Caco-2 (cell line): Measurements from ENCODE around the gene ANTXR2. TPM values are rescaled to one million over a fixed set of nuclear protein-coding genes. Genes with fewer than 3 reads are reported as not detected.

Experiments
- BruUV-seq: library from RNA; stranded (reverse); fragments of 400-500 nt; replicated peaks from 2 replicates; lab custom pipeline; 2021; lab: Mats Ljungman, UMichigan
- CTCF ChIA-PET: fragments of 300-600 bp; sonication (Branson Sonifier 250); formaldehyde crosslinking; loops from one replicate; lab custom pipeline; 2022; ENCODE audit warnings: antibody characterized with exemption; lab: Charles Lee
- POLR2A ChIA-PET: fragments of 300-600 bp; sonication (Branson Sonifier 250); formaldehyde crosslinking; loops from one replicate; lab custom pipeline; 2022; ENCODE audit warnings: antibody characterized with exemption; lab: Charles Lee
- DNase-seq, 2 experiments: peaks; one replicate each; pipeline versions ENCODE4 v3.0.0 to v3.0.0-alpha.2; 2020 to 2022
- H3K27me3 ChIP-seq: replicated peaks from 2 replicates; pipeline ENCODE4 v1.6.0; 2011; ENCODE audit warnings: low read length; ENCODE audit not compliant: control insufficient read depth, insufficient read depth
- H3K36me3 ChIP-seq: 2 replicates; pipeline ENCODE4 v1.5.1; 2011; ENCODE audit warnings: low read length; ENCODE audit not compliant: control insufficient read depth, insufficient read depth
- H3K4me1 ChIP-seq: fragments of 250-450 bp; sonication (Bioruptor Pico); 2 replicates; pipeline ENCODE4 v1.5.1; 2020; ENCODE audit warnings: mild to moderate bottlenecking
- H3K4me3 ChIP-seq: 2 replicates; pipeline ENCODE4 v1.5.1; 2011; ENCODE audit warnings: low read depth, mild to moderate bottlenecking, control low read depth, low read length
- H3K9me3 ChIP-seq: fragments of 250-450 bp; sonication (Bioruptor Pico); 2 replicates; pipeline ENCODE4 v1.5.1; 2020; ENCODE audit warnings: mild to moderate bottlenecking, moderate library complexity
- H3K27ac Mint-ChIP-seq: one replicate; pipeline ENCODE4 v1.8.0; 2022; ENCODE audit warnings: mixed read lengths; ENCODE audit not compliant: unreplicated experiment
- H3K27me3 Mint-ChIP-seq: one replicate; pipeline ENCODE4 v1.8.0; 2022; ENCODE audit warnings: mixed read lengths; ENCODE audit not compliant: insufficient read depth, unreplicated experiment
- H3K36me3 Mint-ChIP-seq: one replicate; pipeline ENCODE4 v1.8.0; 2022; ENCODE audit warnings: mild to moderate bottlenecking, mixed read lengths; ENCODE audit not compliant: insufficient read depth, unreplicated experiment
- H3K4me1 Mint-ChIP-seq: one replicate; pipeline ENCODE4 v1.8.0; 2022; ENCODE audit warnings: low read depth, mixed read lengths; ENCODE audit not compliant: unreplicated experiment
- H3K4me3 Mint-ChIP-seq: one replicate; pipeline ENCODE4 v1.8.0; 2022; ENCODE audit warnings: mild to moderate bottlenecking, moderate library complexity, mixed read lengths; ENCODE audit not compliant: unreplicated experiment
- H3K9me3 Mint-ChIP-seq: one replicate; pipeline ENCODE4 v1.8.0; 2022; ENCODE audit warnings: mixed read lengths; ENCODE audit not compliant: unreplicated experiment
- intact Hi-C: fragments of 100-400 bp; cut with micrococcal nuclease; formaldehyde crosslinking; loops from one replicate; pipeline ENCODE4 v1.10.0; 2022; ENCODE audit not compliant: unreplicated experiment
- total RNA-seq: library from RNA; stranded (reverse); gene quantifications from 2 replicates; pipeline ENCODE4 v1.2.3, GENCODE V29; 2022
- TF ChIP-seq, protein P1 (sequence below), 2 experiments: fragments of 200-600 bp in 1 of 2; IDR thresholded peaks; 1 replicate in 1 of 2; 2 replicates in 1 of 2; pipeline versions ENCODE4 v1.5.1 to v1.8.0; 2011 to 2022; ENCODE audit warnings: antibody characterized with exemption in 1 of 2, control low read depth in 1 of 2, inconsistent platforms in 1 of 2, low read depth in 1 of 2, low read length in 1 of 2, mild to moderate bottlenecking in 1 of 2, moderate library complexity in 1 of 2; ENCODE audit not compliant: insufficient read depth in 1 of 2, severe bottlenecking in 1 of 2, unreplicated experiment in 1 of 2

ANTXR2 gene
- total RNA-seq, 1 experiment from 2014 or later = 1.4 TPM

DNA sequence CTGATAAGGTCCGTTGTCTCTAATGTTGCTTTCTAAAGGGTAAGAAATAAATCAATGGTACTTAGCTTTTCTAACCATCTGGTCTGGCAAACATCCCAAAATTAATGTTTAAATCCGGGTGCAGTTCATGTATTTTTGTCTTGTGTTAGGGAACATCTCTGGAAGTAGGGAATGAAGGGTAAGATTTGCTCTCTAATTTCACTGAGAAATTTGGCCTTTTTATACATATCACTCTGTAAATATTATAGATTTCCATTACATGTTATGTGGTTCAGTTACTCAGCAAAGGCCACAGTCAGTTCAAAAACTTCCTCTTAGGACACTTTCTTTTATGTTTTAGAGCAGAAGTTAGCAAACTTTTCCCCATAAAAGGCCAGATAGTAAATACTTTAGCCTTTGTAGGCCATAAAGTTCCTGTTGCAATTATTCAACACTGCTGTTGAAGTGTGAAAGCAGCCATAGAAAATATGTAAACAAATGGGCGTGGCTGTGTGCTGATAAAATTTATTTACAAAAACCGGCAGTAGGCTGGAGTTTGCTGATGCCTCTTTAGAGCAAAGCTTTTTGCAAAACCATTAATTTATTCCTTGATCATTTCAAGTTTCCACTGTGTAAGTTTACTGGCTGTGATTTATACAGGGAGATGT is 218.1 kb downstream of the ANTXR2 start:
- Mint-ChIP-seq H3K9me3 (no peaks in the 10 kb centered on the region), H3K4me1 (no peaks in the 10 kb centered on the region), H3K27ac (no peak overlapping the region), H3K27me3 (no peaks in the 10 kb centered on the region), H3K36me3 (no peaks in the 10 kb centered on the region), H3K4me3 (no peak overlapping the region)
- no peaks in the 10 kb centered on the region for H3K36me3 ChIP-seq
- no peaks in the 10 kb centered on the region for H3K4me1 ChIP-seq
- ChIA-PET CTCF (no interaction called here), POLR2A (no interaction called here)
- intact Hi-C loops = no loop called here
- TF ChIP-seq, protein P1, sequence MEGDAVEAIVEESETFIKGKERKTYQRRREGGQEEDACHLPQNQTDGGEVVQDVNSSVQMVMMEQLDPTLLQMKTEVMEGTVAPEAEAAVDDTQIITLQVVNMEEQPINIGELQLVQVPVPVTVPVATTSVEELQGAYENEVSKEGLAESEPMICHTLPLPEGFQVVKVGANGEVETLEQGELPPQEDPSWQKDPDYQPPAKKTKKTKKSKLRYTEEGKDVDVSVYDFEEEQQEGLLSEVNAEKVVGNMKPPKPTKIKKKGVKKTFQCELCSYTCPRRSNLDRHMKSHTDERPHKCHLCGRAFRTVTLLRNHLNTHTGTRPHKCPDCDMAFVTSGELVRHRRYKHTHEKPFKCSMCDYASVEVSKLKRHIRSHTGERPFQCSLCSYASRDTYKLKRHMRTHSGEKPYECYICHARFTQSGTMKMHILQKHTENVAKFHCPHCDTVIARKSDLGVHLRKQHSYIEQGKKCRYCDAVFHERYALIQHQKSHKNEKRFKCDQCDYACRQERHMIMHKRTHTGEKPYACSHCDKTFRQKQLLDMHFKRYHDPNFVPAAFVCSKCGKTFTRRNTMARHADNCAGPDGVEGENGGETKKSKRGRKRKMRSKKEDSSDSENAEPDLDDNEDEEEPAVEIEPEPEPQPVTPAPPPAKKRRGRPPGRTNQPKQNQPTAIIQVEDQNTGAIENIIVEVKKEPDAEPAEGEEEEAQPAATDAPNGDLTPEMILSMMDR (IDR thresholded peaks at IDR 0.05; ENCODE audit: insufficient read depth in 1 of 2, low read depth in 1 of 2, low read length in 1 of 2, severe bottlenecking in 1 of 2, unreplicated experiment in 1 of 2) = no peak
- DNase-seq = no peak
- BruUV-seq = no TSS peak
- no peaks in the 10 kb centered on the region for H3K9me3 ChIP-seq
- H3K27me3 ChIP-seq = no peaks in the 10 kb centered on the region
- no peak overlapping the region for H3K4me3 ChIP-seq

DNA sequence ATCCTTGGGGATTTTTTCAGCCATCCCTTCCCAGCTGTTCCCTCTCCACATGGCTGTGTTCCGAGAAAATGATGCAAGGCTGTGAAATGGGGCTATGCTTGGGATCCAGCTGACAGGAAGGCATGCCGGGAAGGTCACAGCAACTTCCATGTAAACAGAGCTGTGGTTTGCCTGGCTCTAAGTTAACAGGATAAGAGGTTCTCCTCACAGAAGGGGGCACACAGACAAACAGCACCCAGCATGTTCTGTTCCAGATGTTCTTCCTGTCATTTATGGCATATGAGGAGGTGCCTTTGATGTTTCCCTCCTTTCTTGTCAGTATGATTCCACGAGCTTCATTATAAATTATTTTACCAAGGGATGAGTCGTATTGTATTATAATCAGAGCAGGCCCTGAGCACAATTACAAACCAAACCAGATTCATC is 220.7 kb downstream of the ANTXR2 start:
- H3K4me3 ChIP-seq = no peak overlapping the region
- TF ChIP-seq, protein P1 (IDR thresholded peaks at IDR 0.05; ENCODE audit: insufficient read depth in 1 of 2, low read depth in 1 of 2, low read length in 1 of 2, severe bottlenecking in 1 of 2, unreplicated experiment in 1 of 2) = no peak
- H3K36me3 ChIP-seq = no peaks in the 10 kb centered on the region
- no peaks in the 10 kb centered on the region for H3K9me3 ChIP-seq
- no peaks in the 10 kb centered on the region for H3K36me3 Mint-ChIP-seq
- no peak overlapping the region for H3K4me3 Mint-ChIP-seq
- no peaks in the 10 kb centered on the region for H3K4me1 ChIP-seq
- H3K4me1 Mint-ChIP-seq = no peaks in the 10 kb centered on the region
- no peaks in the 10 kb centered on the region for H3K27me3 Mint-ChIP-seq
- ChIA-PET POLR2A (no interaction called here), CTCF (no interaction called here)
- no peaks in the 10 kb centered on the region for H3K27me3 ChIP-seq
- H3K27ac Mint-ChIP-seq = no peak overlapping the region
- intact Hi-C loops = no loop called here
- no peaks in the 10 kb centered on the region for H3K9me3 Mint-ChIP-seq
- BruUV-seq = no TSS peak
- DNase-seq = peak in 1 of 2 experiments; percentile 1

GRCh38 chr4:79851625-79852304 is 221.3 kb downstream of the ANTXR2 start:
- no TSS peak for BruUV-seq
- H3K36me3 ChIP-seq = no peaks in the 10 kb centered on the region
- H3K4me3 Mint-ChIP-seq = no peak overlapping the region
- no peaks in the 10 kb centered on the region for H3K27me3 ChIP-seq
- DNase-seq = no peak
- H3K36me3 Mint-ChIP-seq = no peaks in the 10 kb centered on the region
- no peaks in the 10 kb centered on the region for H3K27me3 Mint-ChIP-seq
- H3K4me1 Mint-ChIP-seq = no peaks in the 10 kb centered on the region
- ChIA-PET POLR2A (no interaction called here), CTCF (no interaction called here)
- H3K27ac Mint-ChIP-seq = no peak overlapping the region
- TF ChIP-seq, protein P1 (IDR thresholded peaks at IDR 0.05; ENCODE audit: insufficient read depth in 1 of 2, low read depth in 1 of 2, low read length in 1 of 2, severe bottlenecking in 1 of 2, unreplicated experiment in 1 of 2) = no peak
- H3K9me3 ChIP-seq = no peaks in the 10 kb centered on the region
- no peak overlapping the region for H3K4me3 ChIP-seq
- H3K4me1 ChIP-seq = no peaks in the 10 kb centered on the region
- intact Hi-C loops = no loop called here
- H3K9me3 Mint-ChIP-seq = no peaks in the 10 kb centered on the region

Other genes with a start within 250 kb of the ANTXR2 start
- gene PRDM8, start 124.3 kb upstream of the ANTXR2 start, total RNA-seq = not detected in 2 replicates
- not detected in 2 replicates for gene FGF5, start 193.4 kb upstream of the ANTXR2 start, total RNA-seq